Stimulated activated CD4-positive, alpha-beta T cell treated with anti-CD3 and anti-CD28 coated beads, TNF-alpha, amount 100 ng/mL, for 1 hour (primary cell): ENCODE data around the gene RIPOR1.
A peak's percentile ranks its signal among the peaks of the same experiment; 100 is the strongest.

ENCODE experiments used
- DNase-seq, 3 donors: peaks; one replicate each; pipeline ENCODE4 v3.0.0-alpha.2; 2020; ENCODE audit warnings: low read depth in 3 of 3, low spot score in 1 of 3

Gene RIPOR1

DNA sequence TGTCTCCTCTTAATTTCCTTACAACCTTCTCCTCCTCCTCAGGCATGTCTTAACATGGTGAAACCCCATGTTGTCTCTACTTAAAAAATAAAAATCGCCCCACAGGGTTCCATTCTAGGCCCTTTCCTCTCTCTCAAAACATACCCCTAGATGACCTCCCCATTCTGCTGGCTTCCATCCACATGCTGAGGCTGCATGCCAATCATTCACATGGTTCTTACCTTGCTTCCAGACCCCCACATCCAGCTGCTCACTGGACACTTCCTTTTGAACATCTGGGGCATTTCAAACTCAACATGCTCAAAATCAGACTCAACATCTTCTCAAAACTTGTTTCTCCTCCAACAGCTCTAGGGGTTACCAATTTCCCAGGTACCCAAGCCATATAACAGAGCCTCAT, 21.3 kb downstream of the RIPOR1 start:
- no peak for DNase-seq

DNA sequence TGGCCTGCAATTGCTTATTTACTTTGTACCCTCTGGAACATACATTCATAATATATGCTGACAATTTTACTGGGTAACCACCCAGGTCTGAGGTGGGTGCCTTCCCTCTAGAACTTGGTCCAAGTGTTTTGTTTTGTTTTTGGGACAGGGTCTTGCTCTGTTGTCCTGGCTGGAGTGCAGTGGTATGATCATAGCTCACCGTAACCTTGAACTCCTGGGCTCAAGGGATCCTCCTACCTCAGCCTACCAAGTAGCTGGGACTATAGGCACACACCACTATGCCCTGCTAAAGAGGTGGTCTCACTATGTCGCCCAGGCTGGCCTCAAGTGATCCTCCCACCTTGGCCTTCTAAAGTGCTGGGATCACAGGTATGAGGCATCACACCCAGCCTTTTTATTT, 22.5 kb downstream of the RIPOR1 start:
- no peak for DNase-seq

DNA sequence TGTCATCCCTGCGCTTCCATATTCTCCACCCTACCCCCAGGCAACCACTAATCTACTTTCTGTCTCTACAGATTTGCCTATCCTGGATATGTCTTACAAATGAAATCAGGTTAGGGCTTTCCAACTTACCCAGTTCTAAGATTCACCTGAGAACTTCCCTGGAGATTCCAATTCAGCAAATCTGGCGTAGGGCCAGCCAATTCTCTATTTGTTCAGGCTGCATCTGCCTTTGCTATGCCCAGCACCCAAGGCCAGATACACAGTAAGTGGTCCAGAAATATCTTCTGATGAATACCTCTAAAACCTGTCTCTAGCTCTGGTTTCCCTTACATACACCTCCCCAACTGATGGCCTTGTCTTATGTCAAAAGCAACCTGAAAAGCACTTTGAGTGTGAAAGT, 23.3 kb downstream of the RIPOR1 start:
- DNase-seq, result no peak

GRCh38 chr16:67552476-67552875, 23.8 kb downstream of the RIPOR1 start:
- DNase-seq, result no peak

GRCh38 chr16:67555795-67556212, 27.2 kb downstream of the RIPOR1 start:
- DNase-seq, result no peak

- DNase-seq, result no peak
These were observed 30.2 kb downstream of the RIPOR1 start for GRCh38 chr16:67558859-67559258.

DNA sequence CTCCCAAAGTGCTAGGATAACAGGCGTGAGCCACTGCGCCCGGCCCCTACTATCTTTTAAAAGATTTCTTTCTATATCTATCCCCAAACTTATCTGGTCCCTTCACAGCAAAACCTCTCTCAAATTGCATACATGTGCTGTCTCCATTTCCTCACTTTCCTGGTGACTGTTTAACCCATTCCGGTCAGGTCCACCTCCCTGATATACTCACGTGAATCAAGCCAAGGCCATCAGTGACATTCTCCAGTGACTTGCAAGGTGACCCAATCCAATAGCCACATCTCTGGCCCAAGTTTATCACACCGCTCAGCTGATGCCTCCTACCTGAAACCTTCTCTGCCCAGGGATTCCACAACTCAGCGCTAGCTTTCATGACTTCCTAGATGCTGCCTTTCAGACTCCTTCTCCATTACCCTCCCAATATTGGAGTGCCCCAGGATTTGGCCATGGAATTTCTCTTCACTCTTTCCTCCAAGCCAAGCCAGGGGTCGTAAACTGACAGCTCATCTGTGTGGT, 32.3 kb downstream of the RIPOR1 start:
- no peak for DNase-seq

GRCh38 chr16:67561501-67561823, 32.8 kb downstream of the RIPOR1 start:
- no peak for DNase-seq

- peak; percentile 93 to 96 (median 96) for DNase-seq
These were observed 33.3 kb downstream of the RIPOR1 start for GRCh38 chr16:67561824-67562525.

DNA sequence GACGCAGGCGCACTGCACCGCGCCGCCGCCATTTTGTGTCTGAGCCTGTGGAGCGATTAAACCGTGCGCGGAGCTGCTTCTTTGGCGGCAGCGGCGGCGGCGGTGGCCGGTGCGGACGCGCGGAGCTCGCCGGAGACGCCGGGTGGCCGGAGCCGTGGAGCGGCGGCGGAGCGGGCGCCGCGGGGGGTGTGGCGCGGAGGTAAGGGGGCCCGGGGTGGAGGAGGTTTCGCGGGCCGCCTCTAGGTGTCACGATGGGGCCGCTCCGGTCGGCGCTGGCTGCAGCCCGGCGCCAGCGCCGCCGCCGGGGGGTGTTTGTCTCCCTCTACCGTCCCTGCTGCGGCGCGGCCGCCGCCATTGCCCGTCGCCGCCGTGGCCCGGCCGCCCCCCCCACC, 33.9 kb downstream of the RIPOR1 start, which contains the start of gene CTCF:
Gene CTCF, plus strand, starts transcription at position 1 of the 392 bp plus-strand sequence. CDS start 48,307 bp downstream, outside the sequence.
- DNase-seq, result peak; percentile 70 to 72 (median 70)

- DNase-seq, result peak; percentile 15 to 42 (median 32)
These were observed 34.5 kb downstream of the RIPOR1 start for GRCh38 chr16:67562918-67563707.

DNA sequence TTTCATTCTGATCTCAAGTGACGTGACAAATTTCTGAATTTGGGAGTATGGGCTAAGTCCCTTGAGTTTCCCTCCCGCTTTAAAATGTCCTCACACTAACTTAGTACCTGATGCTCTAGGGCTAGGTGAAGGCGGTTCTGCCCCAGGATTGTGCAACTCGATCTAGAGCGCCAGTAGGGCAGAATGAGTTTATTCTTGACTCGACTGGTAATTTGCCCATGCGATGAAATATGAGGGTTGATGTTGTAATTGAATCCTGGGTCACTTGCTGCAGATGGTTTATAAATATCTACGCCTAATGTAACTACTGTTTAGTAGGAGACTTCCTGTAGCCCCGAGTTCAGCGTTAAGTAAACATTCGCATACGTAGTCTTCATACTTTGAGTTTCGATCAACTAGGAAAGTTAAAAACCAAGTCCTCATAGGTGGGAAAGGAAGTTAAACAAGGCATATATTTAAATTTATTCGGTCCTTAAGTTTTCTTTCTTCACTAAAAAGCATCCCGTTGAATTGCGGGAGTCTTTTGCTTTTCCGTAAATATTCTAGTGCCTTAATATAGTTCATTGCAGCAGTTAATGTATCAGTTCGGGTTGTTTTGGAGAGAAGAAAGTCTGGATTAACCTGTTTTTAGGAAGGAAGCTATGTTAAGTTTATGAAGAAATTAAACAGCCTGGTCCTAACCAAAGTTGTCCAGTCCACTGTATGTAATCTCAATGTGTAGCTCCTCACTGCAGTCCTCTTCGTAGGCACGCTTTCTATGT, 35.3 kb downstream of the RIPOR1 start:
- no peak for DNase-seq

- no peak for DNase-seq
These were observed 37.0 kb downstream of the RIPOR1 start for GRCh38 chr16:67565470-67566100.

- no peak for DNase-seq
These were observed 42.8 kb downstream of the RIPOR1 start for GRCh38 chr16:67571464-67571863.

- DNase-seq, result no peak
These were observed 43.4 kb downstream of the RIPOR1 start for GRCh38 chr16:67571981-67572431.

DNA sequence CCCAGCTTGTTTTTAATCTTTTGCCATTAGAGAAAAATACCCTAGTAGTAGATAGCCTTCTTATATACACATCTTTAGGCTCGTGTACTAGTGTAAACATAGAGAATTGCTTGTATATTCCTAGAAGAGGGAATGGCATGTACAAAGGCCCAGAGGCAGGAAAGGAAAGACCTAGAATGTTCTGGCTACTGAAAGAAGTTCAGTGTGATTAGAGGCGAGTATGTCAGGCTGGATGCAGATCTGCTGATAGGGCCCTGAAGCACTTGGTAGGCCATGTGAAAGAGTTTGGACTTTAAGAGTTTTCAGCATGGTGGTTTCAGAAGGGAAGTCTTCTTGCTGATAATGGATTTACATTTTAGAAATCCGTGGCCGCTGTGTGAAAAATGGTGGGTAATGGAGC, 51.1 kb downstream of the RIPOR1 start:
- DNase-seq, result no peak

GRCh38 chr16:67580202-67580601, 51.6 kb downstream of the RIPOR1 start:
- DNase-seq, result no peak

DNA sequence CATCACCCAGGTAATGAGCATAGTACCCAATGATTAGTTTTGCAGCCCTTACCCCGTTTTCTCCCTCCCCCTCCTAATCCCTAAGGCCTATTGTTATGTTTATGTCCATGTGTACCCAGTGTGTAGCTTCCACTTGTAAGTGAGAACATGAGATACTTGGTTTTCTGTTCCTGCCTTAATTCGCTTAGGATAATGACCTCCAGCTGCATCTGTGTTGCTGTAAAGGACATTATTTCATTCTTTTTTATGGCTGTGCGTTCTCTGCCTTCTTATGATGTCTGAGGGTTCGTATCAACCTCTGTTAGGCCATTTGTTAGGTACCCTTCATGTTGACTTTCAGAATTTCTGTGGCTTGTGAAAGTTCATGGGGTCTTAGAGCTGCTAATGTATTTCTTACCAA, 64.7 kb downstream of the RIPOR1 start:
- no peak for DNase-seq

DNA sequence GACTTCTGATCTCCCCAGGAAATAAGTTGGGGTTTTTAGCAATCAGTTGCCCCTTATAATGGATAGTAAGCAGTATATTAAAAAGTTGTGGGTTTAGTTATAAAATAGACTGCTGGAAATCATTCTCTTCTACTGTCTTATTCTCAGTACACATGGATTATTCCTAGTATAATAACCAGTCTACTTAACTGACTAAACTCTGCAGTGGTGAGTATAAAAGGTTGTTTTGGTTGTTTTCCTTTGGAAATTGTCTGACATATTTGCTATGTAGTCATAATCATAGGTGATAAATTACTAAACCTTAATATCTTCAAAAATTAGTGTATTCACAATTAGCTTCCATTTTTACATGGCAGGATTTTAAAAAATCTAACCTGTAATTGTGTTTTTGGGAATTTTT, 65.1 kb downstream of the RIPOR1 start:
- no peak for DNase-seq

- no peak for DNase-seq
These were observed 65.8 kb downstream of the RIPOR1 start for GRCh38 chr16:67594256-67594915.

DNA sequence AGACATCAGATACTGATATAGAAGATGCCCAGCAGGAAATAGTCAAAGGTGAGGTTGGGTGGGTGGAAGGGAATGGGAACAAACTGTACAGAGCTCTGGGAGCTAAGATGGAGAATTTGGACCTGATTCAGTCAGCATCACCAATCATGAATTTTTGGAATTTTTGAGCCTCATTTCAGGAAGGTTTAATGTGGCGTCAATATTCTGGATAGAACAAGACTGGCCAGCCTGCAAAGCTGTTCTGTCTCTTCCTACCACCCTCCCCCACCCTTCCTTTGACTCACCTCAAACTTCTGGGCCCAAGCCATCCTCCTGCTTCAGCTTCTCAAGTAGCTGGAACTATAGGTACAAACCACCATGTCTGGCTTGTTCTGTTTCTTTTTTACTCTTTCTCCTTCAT, 66.3 kb downstream of the RIPOR1 start:
- no peak for DNase-seq
